OCI-LY7 (cell line): Measurements from ENCODE around the gene AUNIP. TPM values are rescaled to one million over a fixed set of nuclear protein-coding genes. Genes with fewer than 3 reads are reported as not detected.

Source experiments
- BruUV-seq: library from RNA; stranded (reverse); fragments of 400-500 nt; replicated peaks from 2 replicates; lab custom pipeline; 2021; lab: Mats Ljungman, UMichigan
- CTCF ChIA-PET: fragments of 300-600 bp; sonication (Branson Sonifier 250); formaldehyde crosslinking; loops from one replicate; lab custom pipeline; 2022; ENCODE audit warnings: antibody characterized with exemption; ENCODE audit not compliant: unreplicated experiment; lab: Charles Lee
- POLR2A ChIA-PET: fragments of 300-600 bp; sonication (Branson Sonifier 250); formaldehyde crosslinking; loops from one replicate; lab custom pipeline; 2022; ENCODE audit warnings: antibody characterized with exemption; lab: Charles Lee
- DNase-seq: peaks from one replicate; pipeline ENCODE4 v3.0.0-alpha.2; 2015; ENCODE audit warnings: low spot score
- H2AFZ ChIP-seq: fragments of 200-600 bp; sonication (generic), shearing (Covaris generic); 2 replicates; pipeline ENCODE4 v1.6.1; 2014; ENCODE audit warnings: mild to moderate bottlenecking, antibody characterized with exemption, low read length, moderate library complexity
- H3K27ac ChIP-seq: fragments of 200-600 bp; sonication (generic); 2 replicates; pipeline ENCODE4 v1.5.1; 2014; ENCODE audit warnings: mixed run types, low read depth, mild to moderate bottlenecking, moderate library complexity, low read length, inconsistent platforms; ENCODE audit not compliant: poor library complexity, severe bottlenecking
- H3K36me3 ChIP-seq: fragments of 200-600 bp; sonication (generic); 2 replicates; pipeline ENCODE4 v1.6.1; 2014; ENCODE audit warnings: mild to moderate bottlenecking, antibody characterized with exemption, low read length, moderate library complexity, mixed read lengths; ENCODE audit not compliant: insufficient read depth
- H3K4me1 ChIP-seq: fragments of 200-600 bp; sonication (generic); 2 replicates; pipeline ENCODE4 v1.5.1; 2014; ENCODE audit warnings: mild to moderate bottlenecking, low read length; ENCODE audit not compliant: insufficient read depth, poor library complexity, severe bottlenecking
- H3K4me2 ChIP-seq: fragments of 200-600 bp; sonication (generic); 2 replicates; pipeline ENCODE4 v1.6.1; 2014; ENCODE audit warnings: mild to moderate bottlenecking, low read length
- H3K4me3 ChIP-seq: fragments of 200-600 bp; sonication (generic); 2 replicates; pipeline ENCODE4 v1.5.1; 2014; ENCODE audit warnings: mild to moderate bottlenecking, low read depth, low read length; ENCODE audit not compliant: poor library complexity, severe bottlenecking
- H3K79me2 ChIP-seq: fragments of 200-600 bp; sonication (generic); 2 replicates; pipeline ENCODE4 v1.6.1; 2016; ENCODE audit warnings: low read depth, mild to moderate bottlenecking, low read length, moderate library complexity, mixed read lengths; ENCODE audit not compliant: insufficient read depth
- H3K9me2 ChIP-seq: fragments of 200-600 bp; sonication (generic); 2 replicates; pipeline ENCODE4 v1.6.1; 2016; ENCODE audit warnings: mild to moderate bottlenecking, low read length, mixed read lengths; ENCODE audit not compliant: insufficient read depth
- H3K9me3 ChIP-seq: fragments of 200-600 bp; sonication (generic); 2 replicates; pipeline ENCODE4 v1.6.1; 2014; ENCODE audit warnings: mild to moderate bottlenecking, mixed run types, low read length, mixed read lengths
- H4K20me1 ChIP-seq: fragments of 200-600 bp; sonication (generic); 2 replicates; pipeline ENCODE4 v1.6.1; 2014; ENCODE audit warnings: mild to moderate bottlenecking, antibody characterized with exemption, low read length, moderate library complexity, mixed read lengths; ENCODE audit not compliant: insufficient read depth
- EZH2phosphoT487 ChIP-seq: fragments of 200-600 bp; sonication (generic); IDR thresholded peaks from 2 replicates; pipeline ENCODE4 v1.6.1; 2018; ENCODE audit warnings: low read depth, borderline replicate concordance, mild to moderate bottlenecking, mixed run types, antibody characterized with exemption, low read length, moderate library complexity, mixed read lengths
- intact Hi-C: fragments of 100-400 bp; cut with micrococcal nuclease; formaldehyde crosslinking; loops from one replicate; pipeline ENCODE4 v1.10.0; 2022; ENCODE audit not compliant: unreplicated experiment
- microRNA-seq: library from miRNA; unstranded; fragments of <30 nt; microRNA quantifications from one replicate; pipeline ENCODE4 v1.2.0, GENCODE V29; 2022; ENCODE audit warnings: borderline replicate concordance
- small RNA-seq: library from RNA; depleted of rRNA; stranded (forward); fragments of <200 nt; gene quantifications from one replicate; pipeline ENCODE3, GENCODE V24; 2014
- total RNA-seq, 2 experiments: library from RNA; depleted of rRNA in 1 of 2; stranded (reverse); fragments of >200 nt in 1 of 2; shearing (Covaris generic) in 1 of 2; gene quantifications; 2 replicates each; pipeline ENCODE4 v1.2.3, GENCODE V29; 2014 to 2022
- TF ChIP-seq, protein P1 (sequence below): fragments of 200-600 bp; sonication (generic); conservative IDR thresholded peaks from 2 replicates; pipeline ENCODE4 v1.5.1; 2014; ENCODE audit warnings: mild to moderate bottlenecking, antibody characterized with exemption, low read length, moderate library complexity, mixed read lengths

Gene AUNIP
- total RNA-seq, 2 experiments from 2014 or later = 15.1 to 21.5 TPM

- Histone ChIP-seq H3K4me2 (no peak overlapping the region), H3K36me3 (no peaks in the 10 kb centered on the region), H3K79me2 (no peaks in the 10 kb centered on the region), H4K20me1 (no peaks in the 10 kb centered on the region), H3K9me2 (no peaks in the 10 kb centered on the region), H3K9me3 (no peaks in the 10 kb centered on the region), H3K4me3 (no peak overlapping the region), H3K4me1 (peaks cover 10% of the 10 kb centered on the region), H2AFZ (no peak overlapping the region), H3K27ac (no peak overlapping the region)
- ChIA-PET CTCF (no interaction called here), POLR2A (interaction anchor here (0.7 kb wide), 1 partner anchor 18 kb away, joined by 3 read pairs; no protein-coding TSS in a partner anchor)
- DNase-seq = no peak
- BruUV-seq = no TSS peak
- intact Hi-C loops = no loop called here
- TF ChIP-seq EZH2phosphoT487 = no peak
- TF ChIP-seq, protein P1, sequence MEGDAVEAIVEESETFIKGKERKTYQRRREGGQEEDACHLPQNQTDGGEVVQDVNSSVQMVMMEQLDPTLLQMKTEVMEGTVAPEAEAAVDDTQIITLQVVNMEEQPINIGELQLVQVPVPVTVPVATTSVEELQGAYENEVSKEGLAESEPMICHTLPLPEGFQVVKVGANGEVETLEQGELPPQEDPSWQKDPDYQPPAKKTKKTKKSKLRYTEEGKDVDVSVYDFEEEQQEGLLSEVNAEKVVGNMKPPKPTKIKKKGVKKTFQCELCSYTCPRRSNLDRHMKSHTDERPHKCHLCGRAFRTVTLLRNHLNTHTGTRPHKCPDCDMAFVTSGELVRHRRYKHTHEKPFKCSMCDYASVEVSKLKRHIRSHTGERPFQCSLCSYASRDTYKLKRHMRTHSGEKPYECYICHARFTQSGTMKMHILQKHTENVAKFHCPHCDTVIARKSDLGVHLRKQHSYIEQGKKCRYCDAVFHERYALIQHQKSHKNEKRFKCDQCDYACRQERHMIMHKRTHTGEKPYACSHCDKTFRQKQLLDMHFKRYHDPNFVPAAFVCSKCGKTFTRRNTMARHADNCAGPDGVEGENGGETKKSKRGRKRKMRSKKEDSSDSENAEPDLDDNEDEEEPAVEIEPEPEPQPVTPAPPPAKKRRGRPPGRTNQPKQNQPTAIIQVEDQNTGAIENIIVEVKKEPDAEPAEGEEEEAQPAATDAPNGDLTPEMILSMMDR = no peak
Measured at GRCh38 chr1:25785333-25786067, 73.8 kb downstream of the AUNIP start.

DNA sequence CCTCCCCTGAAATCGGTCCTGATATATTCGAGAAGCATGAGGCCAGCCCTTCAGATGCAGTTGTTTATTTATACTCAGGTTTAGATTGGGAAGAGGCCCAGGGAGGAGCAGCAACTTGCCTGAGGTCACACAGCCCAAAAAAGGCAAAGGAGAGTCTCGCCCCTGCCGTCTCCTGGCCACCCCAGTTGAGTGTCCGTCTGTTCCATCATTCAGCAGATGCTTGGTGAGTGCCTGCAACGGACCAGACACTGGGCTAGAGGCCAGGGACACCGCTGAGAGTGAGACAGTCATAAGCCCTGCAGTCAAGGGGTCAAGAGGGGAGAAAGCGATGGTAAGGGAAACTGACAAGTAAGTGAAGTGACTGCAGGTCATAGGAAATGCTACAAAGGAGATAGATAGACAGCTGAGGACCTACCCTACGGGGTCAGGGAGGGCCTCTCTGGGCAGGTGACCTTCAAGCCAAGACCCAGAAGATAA lies 74.6 kb downstream of the AUNIP start:
- Histone ChIP-seq H3K79me2 (no peaks in the 10 kb centered on the region), H2AFZ (no peak overlapping the region), H3K27ac (no peak overlapping the region), H4K20me1 (no peaks in the 10 kb centered on the region), H3K9me2 (no peaks in the 10 kb centered on the region), H3K4me2 (no peak overlapping the region), H3K36me3 (no peaks in the 10 kb centered on the region), H3K4me3 (no peak overlapping the region), H3K4me1 (peaks cover 10% of the 10 kb centered on the region), H3K9me3 (no peaks in the 10 kb centered on the region)
- CTCF ChIA-PET = interaction anchor here (0.6 kb wide), 1 partner anchor 537 kb away, joined by 3 read pairs; the partner anchor contains the start of gene RSRP1
- TF ChIP-seq EZH2phosphoT487 = no peak
- TF ChIP-seq, protein P1 = no peak
- intact Hi-C loops = no loop called here
- BruUV-seq = no TSS peak
- no peak for DNase-seq
- POLR2A ChIA-PET = interaction anchor here (0.6 to 0.7 kb wide), 2 partner anchors 18 to 371 kb away, joined by 3 read pairs; no protein-coding TSS in a partner anchor

Small RNAs within 50 kb of the gene (microRNA-seq; reads per million reads assigned to microRNA genes)
- gene MIR3917 = 14.4 reads per million, percentile 21 among the genes with 10 or more reads in this experiment

Small RNAs within 50 kb of the gene (small RNA-seq; reads per million reads assigned to genes)
- gene AL033528.1 (not detected), gene RF00019 (not detected), gene SNRPFP2 (not detected)

Other genes with a start within 250 kb of the AUNIP start
- gene MAN1C1, start 242.7 kb downstream of the AUNIP start, total RNA-seq (2014; rRNA removed; shearing (Covaris generic)) = 2.4 and 3.0 TPM in 2 replicates
- 4.6 and 4.9 TPM in 2 replicates for gene MAN1C1, start 242.7 kb downstream of the AUNIP start, total RNA-seq (2022)
- 5.6 and 9.9 TPM in 2 replicates for gene SELENON, start 59.3 kb downstream of the AUNIP start, total RNA-seq (2014; rRNA removed; shearing (Covaris generic))
- gene SELENON, start 59.3 kb downstream of the AUNIP start, total RNA-seq (2022) = 28.1 and 28.3 TPM in 2 replicates
- gene MTFR1L, start 39.5 kb downstream of the AUNIP start, total RNA-seq (2014; rRNA removed; shearing (Covaris generic)) = 33.6 and 35.3 TPM in 2 replicates
- 43.4 and 51.2 TPM in 2 replicates for gene MTFR1L, start 39.5 kb downstream of the AUNIP start, total RNA-seq (2022)
- gene PAQR7, start 16.3 kb upstream of the AUNIP start, total RNA-seq (2014; rRNA removed; shearing (Covaris generic)) = 0.22 and 0.28 TPM in 2 replicates
- gene PAQR7, start 16.3 kb upstream of the AUNIP start, total RNA-seq (2022) = 1.3 and 1.8 TPM in 2 replicates
- gene STMN1, start 47.0 kb upstream of the AUNIP start, total RNA-seq (2014; rRNA removed; shearing (Covaris generic)) = 730 and 1,134 TPM in 2 replicates
- 847 and 1,062 TPM in 2 replicates for gene STMN1, start 47.0 kb upstream of the AUNIP start, total RNA-seq (2022)
- gene PAFAH2, start 138.6 kb upstream of the AUNIP start, total RNA-seq (2014; rRNA removed; shearing (Covaris generic)) = 2.9 and 4.1 TPM in 2 replicates
- 7.3 and 8.7 TPM in 2 replicates for gene PAFAH2, start 138.6 kb upstream of the AUNIP start, total RNA-seq (2022)
- gene EXTL1, start 162.3 kb upstream of the AUNIP start, total RNA-seq (2014; rRNA removed; shearing (Covaris generic)) = not detected in 2 replicates
- gene EXTL1, start 162.3 kb upstream of the AUNIP start, total RNA-seq (2022) = 0.26 and 0.67 TPM in 2 replicates
- gene SLC30A2, start 186.7 kb upstream of the AUNIP start, total RNA-seq (2014; rRNA removed; shearing (Covaris generic)) = not detected in 2 replicates
- not detected in 2 replicates for gene SLC30A2, start 186.7 kb upstream of the AUNIP start, total RNA-seq (2022)
- not detected in 2 replicates for gene TRIM63, start 208.2 kb upstream of the AUNIP start, total RNA-seq (2014; rRNA removed; shearing (Covaris generic))
- not detected in 2 replicates for gene TRIM63, start 208.2 kb upstream of the AUNIP start, total RNA-seq (2022)